HG03196 (cell line): Measurements from ENCODE around the gene STARD13.
"Not testable (repeated sequence)": the region's sequence is repeated elsewhere in the genome, so short reads cannot be mapped to it uniquely, and the experiment has no call there.

ENCODE experiments used
- ATAC-seq: cut with Tn5 transposase; IDR thresholded peaks from one replicate; pipeline ENCODE4 v1.9.1; 2021; ENCODE audit not compliant: unreplicated experiment

STARD13 gene

DNA sequence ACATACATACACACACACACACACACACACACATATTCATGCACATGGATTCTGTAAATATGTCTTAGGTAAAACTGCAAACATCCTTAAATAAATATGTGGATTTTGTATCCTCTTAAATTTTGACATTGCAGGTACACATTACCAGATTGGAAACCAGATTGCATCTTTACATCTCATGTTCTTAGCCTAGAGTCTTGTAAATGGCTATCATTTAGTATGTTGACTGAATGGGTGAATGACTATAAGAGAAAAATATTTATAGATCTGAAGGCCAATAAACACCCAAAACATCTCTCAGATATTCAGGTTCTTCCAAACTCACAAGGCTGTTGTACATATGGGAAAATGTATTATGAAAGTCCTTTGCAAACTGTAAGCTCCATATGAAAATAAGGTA, 104.3 kb downstream of the STARD13 start:
- no peak for ATAC-seq

DNA sequence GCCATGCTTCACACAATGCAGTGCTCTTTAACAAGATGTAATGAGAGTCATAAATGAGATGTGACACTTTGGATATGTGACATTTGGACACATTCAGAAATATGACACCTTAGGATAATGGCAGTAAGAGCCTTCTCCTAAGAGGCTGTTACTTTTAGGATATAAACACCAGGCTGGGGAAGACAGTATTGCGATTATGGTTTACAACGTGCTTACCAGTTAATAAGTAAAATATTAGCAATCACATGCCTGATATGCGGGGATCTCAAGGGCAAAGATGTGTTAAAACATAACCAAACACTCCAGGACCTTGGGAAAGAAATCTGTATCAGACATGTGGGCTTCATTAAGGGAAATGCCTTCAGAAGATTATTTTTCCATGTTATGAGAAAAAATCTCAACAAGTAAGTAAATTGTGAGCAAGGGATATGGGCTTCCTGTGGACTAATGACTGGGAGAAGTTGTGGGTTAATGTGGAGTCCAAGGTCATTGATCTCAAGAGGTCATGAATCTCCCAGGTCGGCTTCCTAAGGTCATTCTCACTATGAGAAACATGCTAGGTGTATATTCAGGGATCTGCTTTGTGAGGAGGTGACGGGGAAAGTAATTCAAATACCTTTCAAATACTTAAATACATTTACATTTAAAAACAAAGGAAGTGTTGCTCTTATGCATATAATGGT, 105.3 kb downstream of the STARD13 start:
- ATAC-seq = no peak

DNA sequence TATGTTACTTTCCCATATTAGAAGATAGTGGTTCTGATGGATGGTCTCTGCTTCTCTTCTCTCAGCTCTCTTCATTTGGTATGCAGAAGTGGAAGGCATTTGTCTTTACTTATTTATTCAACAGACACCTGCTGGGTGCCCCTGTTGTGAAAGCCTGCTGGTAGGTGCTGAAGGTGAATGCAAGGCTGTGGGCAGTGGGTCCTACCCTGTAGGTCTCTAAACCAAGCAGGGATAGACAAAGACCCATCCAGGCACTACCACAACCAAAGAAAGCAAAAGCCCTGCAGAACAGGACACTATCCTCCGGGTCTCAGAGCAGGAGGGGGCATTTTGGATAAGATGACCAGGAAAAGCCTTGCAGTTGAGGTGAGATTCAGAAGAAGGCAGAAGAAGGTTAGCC, 106.1 kb downstream of the STARD13 start:
- no peak for ATAC-seq

DNA sequence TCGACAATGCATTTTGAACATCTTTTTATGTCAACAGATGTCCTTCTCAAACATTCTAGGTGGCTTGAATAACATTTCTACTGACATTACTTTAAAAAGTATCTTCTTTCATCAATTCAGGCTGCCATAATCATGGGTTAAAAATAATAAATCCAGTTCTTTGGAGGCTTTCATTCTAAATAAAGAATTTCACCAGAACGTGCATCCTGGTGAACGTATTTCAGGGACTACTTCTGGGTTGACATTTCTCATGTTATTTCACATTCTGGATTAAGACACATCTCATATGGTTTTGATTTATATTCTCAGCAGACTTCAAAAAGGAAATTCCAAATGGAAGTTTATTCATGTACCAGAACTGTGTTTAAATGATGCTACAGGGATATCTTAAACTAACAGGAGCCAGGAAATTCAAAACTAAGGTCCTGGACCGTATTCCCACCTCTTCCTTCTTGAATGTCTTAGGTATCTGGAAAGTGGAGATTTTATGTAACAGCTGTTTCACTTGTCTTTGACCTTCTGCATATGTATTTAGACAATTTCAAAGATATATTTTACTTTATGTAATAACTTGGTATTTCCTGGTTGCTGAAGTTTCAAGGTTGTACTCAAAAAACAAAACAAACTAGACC, 107.2 kb downstream of the STARD13 start:
- ATAC-seq = no peak

DNA sequence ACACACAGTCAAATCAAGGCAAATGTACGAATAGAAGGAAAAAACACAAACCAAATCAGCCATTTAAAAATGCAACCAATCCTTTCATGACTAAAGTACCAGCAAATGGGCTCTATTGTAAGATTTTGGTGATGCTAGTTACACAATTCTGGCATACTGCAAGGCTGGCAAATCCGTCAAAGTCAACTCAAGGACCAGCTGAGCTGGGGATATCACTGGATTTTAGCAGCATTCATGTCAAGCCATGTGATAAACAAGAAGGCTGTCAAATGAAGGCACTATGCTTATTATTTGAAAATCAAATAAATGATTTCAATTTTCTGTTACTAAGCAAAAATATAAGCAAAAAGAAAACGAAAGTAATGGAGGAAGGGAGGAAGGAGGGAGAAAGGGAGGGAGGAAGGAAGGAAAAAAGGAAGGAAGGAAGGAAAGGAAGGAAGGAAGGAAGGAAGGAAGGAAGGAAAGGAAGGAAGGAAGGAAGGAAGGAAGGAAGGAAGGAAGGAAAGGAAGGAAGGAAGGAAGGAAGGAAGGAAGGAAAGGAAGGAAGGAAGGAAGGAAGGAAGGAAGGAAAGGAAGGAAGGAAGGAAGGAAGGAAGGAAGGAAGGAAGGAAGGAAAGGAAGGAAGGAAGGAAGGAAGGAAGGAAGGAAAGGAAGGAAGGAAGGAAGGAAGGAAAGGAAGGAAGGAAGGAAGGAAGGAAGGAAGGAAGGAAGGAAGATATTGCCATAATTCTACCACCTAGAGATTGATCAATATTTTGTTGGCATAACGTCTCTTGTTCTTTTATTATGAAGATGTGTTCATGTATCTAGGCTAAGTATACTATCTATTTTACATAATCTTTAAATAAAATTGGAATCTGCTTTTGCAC, 108.0 kb downstream of the STARD13 start:
- not testable (repeated sequence) for ATAC-seq

DNA sequence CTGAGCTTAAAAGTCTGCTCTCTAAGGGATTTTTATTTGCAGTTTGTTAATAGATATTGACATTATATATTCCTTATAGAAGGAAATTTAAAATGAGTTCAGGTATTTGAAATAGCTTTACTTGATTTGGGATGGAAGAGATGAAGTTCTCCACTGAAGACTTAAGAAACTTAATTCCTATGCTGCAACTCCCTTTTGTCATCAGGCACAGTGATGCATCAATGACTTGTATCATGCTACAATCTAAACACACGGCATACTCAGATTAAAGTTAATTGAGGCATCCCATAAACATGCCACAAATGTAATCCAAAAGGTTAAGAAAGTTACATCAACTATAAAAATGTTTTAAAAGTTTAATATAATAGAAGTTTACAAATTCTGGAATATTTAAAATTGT, 109.0 kb downstream of the STARD13 start:
- no peak for ATAC-seq

DNA sequence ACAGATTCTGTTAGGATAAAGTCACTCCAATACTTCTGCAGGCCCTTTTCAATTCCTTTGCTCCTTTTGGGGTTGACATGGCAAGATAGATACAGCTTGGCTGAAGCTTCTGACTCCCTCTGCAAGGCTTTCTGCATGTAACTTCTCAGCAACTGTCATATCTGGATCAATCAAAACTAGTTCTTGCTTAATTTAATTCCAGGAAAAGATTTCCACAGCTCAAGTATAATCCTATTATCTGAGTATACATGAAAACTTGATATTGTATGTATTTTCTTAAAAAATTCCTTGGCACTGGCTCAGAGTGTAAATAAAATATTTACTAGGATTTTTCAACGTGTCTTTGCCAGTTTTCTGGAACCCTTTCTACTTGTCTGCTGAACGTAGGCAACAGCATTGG, 109.6 kb downstream of the STARD13 start:
- ATAC-seq = no peak

DNA sequence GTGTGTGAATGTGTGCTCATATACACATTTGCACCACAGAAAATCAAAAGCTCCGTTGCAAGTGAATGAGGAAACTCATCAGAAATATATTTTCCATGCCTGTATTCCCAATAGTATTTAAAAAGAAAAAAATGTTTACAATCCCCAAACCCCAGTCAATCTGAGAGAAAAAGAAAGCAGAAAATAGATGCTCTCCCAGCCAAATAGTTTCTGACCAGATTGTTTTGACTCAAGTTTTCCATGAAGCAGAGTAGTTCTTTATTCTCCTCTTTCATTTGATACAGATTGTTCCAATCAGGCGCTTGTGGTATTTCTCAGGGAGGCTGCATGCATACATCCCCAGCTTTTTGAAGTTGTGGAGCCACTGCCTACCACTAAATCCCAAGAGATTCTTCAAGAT, 110.6 kb downstream of the STARD13 start:
- no peak for ATAC-seq

DNA sequence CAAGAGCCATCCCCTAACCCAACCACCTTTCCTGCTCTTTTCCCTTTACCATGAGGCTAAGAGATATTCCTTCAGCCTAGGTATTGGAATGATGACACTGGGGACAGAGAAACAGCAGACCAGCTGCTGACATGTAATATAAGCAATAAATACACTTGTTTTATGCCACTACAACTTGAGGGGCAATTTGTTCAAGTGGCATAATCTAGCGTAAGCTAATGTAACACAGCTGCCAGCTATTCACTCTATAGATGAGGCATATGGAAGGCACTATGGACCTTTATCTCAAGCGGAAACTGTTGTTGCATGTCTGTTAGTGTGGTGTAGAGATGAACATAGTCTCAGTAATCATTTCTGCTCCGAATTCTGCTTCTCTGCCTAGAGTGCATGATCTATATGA, 111.1 kb downstream of the STARD13 start:
- ATAC-seq = no peak

DNA sequence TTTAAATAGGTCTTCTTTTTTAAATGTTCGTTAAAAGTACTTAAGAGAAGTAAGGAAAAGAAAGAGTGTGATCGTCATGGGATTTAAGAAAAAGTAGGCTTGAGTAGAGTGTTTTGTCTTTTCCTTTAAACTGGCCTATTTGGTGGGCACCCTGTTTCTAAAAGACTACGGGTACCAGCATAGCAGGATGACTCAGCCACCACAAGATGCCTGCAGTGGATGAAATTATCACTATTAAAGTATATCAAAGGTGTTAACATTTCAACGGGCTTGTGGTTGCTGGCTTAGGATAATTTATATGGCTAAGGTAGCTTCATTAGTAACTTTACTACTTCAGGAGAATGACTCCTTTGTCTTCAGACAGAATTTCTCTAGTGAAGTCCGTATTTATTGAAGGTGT, 112.6 kb downstream of the STARD13 start:
- no peak for ATAC-seq

DNA sequence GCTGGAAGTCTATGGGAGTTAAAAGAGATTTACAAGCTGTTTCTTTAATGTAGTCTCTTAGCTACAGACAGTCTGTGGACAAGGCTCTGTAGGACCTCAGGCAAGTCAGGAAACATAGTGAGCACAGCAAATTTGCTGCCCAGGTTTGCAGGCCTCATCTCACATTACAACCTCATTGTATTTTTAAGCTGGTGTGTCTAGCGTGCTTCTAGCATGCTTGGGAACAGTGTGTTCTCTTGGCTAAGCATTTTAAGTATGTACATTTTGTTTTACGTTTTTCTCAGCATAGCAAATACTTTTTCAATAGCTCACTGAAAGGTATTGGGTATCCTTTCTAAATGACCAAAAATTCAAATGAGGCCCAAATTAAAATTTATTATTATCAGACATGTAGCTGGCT, 113.2 kb downstream of the STARD13 start:
- ATAC-seq = no peak

DNA sequence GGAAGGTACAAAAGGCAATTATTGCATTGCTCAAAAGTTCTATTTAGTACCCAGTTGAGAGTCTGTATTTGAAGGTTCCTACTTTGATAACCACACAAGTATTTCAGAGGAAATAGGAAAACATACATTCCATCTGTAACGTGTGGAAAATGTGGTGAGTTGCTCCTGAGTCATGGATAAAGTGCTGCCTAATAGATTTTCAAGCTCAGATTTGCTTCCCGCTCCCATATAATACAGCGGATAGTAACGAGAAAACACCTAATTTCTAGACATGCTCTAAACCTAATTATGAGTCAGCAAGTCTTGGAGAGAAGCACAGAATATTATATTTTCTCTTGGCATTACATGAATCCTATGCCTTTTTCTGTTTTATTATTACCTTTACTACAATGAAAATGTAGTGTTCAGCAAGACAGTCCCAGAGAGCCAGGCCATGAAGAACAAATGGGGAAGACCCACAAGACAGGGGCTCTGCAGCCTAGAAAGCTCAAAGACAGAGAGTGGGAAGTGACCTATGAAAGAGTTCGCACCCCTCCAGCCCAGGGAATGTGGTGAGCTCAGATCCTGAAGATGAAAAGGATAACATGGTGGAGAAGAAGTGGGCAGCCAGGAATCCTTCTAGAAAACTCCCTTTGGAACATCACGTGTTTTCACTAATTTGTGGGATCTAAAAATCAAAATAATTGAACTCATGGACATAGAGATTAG, 116.1 kb downstream of the STARD13 start:
- no peak for ATAC-seq

DNA sequence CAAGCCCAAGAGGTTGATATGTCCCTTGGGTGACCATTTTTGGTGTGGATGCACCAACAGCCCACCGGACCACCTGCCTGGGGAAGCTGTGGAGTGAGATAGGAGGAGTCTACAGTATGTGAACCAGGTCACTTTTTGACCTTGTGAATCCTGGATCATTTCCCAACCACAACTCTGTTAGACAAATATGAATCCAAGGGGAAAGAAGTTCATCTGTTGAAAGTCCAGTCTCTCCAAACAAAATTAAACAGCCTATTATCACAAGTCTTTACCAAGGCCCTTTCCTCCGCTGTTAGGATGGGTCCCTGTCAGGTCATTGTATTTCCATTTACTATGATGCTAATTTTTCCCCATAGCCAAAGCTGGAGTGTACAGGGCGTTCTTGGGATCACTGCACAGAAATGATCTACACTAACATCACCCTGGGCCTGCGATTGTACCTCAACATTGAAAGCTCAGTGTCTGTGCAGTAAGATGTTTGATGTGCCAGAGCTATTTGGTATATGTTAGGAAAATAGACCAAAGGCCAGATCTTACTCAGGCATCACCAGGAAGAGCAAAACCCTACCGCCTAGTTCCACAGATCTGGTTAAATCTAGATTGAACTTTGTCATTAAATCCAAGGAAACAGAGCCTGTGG, 117.1 kb downstream of the STARD13 start:
- ATAC-seq = no peak

DNA sequence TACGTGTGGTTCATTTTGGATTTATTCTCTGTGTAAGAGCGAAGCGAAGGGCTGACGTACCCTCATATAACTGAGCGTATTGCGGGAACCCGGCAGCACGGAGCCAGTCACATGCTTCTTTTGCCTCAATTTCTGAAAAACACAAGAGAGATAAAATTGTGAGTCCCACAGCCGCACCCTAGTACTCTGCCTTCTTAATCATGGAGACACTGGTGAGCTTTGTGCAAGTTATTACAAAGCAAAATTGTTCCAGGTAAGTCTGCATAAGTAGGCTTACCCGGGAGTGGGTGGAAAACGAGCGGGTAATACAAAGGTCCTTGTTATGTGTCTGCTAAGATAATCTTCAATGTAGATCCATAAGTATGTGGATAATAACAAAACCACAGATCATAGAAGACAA, 118.1 kb downstream of the STARD13 start:
- ATAC-seq = no peak

DNA sequence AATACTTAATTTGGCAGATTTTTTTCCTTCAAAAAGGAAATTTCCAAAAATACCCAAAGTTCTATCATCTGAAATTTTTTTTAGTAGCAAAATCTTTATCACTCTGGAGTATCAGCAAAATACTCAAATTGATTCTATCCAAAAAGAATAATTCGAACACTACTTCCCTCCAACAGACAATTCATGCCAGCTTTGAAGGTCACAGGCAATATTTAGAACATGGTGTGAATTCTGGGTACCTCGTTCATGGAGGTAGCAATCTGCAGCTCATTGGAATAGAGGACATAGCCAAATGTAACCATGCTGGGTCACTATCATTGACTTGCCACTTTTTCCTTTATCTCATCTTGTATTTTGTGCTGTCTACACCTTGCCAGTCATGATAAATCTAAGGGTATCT, 119.8 kb downstream of the STARD13 start:
- ATAC-seq = no peak

DNA sequence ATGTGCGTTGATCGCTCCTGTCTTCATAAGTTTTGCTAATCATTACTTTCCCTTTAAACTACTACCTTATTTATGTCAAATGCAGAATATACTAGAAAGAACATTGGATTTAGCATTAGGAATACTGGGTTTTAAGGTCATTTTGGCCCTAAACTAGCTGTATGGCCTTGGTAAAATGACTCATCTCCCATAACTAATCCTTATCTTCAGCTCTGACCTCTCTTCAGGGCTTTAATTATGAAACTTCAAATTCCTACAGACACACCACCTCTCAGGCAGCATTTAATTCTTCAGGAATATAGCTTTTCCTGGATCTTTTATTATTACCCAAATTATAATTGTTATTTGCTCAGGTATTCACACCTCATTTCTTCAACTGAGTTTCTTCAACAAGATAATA, 121.2 kb downstream of the STARD13 start:
- no peak for ATAC-seq

DNA sequence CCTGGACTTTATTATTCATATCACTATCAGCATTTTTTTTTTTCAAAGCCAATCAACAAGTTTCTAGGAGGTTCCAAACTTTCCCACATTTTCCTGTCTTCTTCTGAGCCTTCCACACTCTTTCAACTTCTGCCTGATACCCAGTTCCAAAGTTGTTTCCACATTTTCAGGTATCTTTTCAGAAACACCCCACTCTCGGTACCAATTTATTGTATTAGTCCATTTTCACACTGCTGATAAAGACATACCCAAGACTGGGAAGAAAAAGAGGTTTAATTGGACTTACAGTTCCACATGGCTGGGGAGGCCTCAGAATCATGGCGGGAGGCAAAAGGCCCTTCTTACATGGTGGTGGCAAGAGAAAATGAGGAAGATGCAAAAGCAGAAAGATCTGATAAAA, 122.8 kb downstream of the STARD13 start:
- ATAC-seq = not testable (repeated sequence)

DNA sequence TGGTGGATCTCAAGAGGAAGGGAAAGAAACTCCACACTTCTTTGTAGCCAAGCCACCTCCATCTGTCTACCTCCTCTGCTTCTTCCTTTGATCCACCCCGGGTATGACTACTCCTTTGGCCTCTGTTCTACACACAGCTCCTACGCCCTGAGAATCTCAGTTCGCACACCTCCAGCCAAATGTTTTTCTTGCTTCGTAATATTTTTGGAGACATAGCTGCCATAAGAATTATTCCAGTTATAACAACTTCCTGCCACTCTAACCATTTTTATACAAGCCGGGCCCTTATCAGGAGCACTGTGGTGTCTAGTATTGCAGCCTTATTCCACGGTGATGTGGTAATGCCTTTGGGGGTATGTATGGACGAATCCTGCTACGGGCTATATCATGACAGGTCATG, 126.7 kb downstream of the STARD13 start:
- ATAC-seq = no peak

DNA sequence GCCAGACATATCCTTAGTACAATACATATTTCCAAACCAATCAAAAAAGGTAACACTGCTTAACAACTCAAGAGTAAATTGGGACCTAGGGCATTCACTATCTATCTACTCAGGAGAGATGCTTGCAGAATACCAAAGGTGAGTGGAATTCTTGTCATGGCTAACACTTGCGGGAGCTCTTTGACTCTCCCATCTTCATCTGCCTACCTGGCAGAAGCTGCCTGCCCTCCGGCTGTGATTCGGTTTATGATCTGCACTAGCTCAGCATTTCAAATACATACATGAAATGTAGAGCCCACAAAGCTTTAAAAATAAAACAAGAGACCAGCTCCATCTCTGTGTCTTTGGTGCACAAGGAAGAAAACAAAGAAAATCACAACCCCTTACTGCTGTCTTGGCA, 127.3 kb downstream of the STARD13 start:
- ATAC-seq = no peak

DNA sequence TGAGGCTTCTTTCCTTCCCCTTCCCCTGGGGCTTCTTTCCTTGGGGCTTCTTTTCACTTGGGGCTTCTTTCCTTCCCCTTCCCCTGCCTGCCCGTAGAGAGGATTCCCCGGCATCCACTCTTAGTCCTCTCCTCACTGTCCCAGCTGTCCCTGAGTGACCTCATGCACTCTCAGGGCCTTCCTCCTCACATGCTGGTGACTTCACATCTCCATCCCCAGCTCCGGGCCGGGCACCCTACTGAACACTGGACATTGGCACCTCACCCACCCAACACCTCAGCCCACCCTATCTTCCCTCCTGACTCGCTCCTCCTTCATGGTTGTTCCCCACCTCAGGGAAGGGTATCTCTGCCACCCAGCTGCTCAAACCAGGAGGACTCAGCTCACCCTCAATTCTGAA, 130.6 kb downstream of the STARD13 start:
- ATAC-seq = no peak
